GM10847 (cell line): Measurements from ENCODE around the gene TEN1.

ENCODE experiments used
- POLR2A ChIP-seq: IDR thresholded peaks from 2 replicates; pipeline ENCODE4 v1.6.1; 2011; ENCODE audit not compliant: insufficient read length; ENCODE audit errors: extremely low read depth

Gene TEN1

DNA sequence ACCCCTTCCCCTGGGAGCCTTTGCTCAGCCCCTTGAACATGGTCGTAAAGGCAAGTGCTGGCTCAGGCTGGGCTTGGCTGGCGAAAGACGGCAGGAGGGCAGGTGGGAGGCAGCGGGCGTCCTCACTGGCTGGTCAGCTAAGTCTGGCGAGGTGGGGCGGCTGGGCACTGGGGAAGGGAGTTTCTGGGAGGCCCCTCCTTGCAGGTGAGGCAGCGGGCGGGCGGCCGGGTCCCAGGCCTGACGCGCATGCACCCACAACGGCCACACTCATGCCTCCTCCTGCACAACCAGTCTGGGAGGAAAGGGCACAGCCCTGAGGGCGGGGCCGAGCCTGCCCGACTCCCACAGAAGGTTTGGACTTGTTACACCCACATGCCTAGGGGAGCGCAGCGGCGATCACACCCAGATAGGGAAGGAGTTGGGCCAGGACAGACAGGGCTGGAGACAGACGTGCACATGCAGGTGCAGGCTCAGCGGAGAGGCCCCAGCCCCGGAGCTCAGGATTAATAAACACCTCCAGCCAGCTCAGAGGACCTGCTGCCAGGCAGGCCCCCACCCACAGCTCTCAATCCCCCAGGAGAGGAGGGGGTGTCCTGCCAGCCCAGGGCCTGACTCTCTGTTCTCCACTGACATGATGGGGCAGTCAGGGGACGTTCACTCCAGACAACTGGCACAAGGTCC, 48.3 kb downstream of the TEN1 start, which contains the start of gene EVPL:
TSS of gene EVPL (minus strand) at position 148 of the 681 bp plus-strand sequence. CDS start at position 40, 108 bp downstream.
- no peak for TF ChIP-seq POLR2A

DNA sequence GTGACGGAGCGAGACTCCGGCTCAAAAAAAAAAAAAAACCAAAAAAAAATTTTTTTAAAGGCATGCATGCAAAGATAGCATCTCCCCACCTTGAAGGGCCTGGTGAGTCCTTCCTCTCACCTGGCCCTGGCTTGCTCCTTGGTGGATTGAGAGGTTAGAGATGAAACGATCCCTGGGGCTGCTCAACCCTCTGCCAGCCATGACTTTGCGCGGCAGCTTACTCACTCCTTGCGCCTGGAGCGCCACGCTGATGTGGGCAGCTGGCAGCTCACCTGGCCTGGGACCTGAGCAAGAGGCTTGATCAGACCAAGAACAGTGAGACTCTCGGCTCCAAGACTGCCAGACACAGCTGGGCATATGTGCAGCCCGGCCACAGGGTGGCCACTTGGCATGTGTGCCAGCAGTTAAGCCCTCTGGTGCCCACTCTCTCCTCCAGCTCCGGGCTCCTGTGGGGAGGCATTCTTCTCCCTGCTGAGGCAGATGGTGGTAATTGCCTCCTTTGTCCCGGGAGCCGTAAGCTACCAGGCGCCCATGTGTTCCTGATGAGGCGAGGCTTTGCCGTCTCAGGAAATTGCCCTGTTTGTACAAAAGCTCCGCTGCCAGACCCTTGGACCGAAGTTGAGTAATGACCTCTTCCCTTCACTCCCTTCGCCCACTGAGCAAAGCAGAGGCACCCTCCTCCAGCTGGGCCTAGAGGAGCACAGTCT, 53.2 kb downstream of the TEN1 start:
- TF ChIP-seq POLR2A, result no peak

DNA sequence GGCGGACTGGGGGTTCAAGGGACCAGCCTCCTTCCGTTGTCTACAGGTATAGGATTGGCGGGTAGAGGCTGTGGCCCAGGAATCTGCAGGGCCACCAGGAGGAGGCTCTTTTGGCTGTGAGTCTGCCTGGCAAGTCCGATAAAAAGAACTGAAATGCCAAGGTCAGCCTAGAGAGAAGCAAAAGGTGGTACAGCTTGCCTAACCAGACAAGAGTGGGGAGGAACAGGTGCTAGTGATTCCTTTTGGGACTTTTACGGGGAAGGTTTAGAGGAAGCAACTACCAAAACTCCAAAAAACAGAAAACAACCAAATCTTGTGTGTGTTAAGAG, 53.7 kb downstream of the TEN1 start:
- TF ChIP-seq POLR2A, result no peak

DNA sequence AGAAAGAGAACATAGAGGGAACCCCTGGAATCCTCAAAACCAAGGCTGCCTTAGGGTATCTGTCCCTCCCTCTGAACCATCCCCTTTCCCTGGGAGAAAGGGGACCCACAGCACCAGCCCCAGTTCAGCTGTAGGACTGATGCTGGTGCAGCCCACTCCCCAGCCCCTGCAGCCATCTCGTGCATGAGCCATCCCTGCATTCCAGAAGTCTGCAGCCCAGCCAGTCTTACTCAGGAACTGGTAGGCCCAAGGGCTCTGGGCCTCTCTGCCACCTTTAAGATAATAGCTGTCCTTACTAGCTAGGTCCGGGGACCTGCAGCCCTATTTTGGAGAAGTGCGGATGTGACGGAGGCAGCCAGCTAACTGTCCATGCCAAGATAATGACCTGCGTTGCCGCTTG, 54.1 kb downstream of the TEN1 start:
- TF ChIP-seq POLR2A, result no peak

DNA sequence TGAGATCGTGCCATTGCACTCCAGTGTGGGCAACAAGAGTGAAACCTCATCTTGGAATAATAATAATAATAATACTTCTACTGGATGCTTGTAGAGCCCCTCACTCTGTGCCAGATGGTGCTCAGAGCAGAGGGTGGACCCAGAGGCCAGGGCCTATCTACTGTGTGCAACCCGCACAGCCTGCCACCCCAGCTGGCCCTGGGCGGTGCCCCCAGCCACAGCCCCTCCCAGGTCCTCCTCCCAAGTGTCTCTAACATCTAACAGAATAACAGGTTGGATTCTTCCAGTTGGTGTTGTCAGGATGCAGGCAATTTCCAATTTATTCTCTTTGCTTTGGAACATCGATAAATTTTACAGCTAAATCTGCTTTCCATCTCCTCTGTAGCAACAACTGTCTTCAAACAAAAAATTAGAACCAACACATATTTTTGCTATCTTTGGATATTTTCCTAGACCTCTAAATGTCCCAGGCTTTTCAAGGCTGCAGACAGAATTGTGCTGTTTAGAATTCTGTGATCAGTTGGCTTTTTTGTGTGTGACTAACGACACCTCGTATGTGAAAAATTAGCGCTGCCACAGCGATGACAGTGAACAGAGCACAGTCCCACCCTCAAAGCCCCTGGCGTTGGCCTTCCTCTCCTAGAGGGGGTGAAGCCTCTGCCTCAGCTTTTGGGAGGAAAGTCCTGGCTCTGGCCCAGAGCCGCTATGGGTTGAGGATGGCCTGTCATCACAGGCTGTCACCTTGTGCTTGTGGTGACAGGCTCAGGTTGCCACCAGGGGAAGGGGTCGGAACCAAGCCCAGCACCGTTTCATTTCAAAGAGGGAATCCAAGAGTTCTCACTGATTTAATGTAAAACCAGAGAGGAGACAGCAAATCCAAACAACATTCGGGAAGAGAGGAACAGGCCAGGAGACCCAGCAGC, 55.6 kb downstream of the TEN1 start:
- TF ChIP-seq POLR2A, result no peak

DNA sequence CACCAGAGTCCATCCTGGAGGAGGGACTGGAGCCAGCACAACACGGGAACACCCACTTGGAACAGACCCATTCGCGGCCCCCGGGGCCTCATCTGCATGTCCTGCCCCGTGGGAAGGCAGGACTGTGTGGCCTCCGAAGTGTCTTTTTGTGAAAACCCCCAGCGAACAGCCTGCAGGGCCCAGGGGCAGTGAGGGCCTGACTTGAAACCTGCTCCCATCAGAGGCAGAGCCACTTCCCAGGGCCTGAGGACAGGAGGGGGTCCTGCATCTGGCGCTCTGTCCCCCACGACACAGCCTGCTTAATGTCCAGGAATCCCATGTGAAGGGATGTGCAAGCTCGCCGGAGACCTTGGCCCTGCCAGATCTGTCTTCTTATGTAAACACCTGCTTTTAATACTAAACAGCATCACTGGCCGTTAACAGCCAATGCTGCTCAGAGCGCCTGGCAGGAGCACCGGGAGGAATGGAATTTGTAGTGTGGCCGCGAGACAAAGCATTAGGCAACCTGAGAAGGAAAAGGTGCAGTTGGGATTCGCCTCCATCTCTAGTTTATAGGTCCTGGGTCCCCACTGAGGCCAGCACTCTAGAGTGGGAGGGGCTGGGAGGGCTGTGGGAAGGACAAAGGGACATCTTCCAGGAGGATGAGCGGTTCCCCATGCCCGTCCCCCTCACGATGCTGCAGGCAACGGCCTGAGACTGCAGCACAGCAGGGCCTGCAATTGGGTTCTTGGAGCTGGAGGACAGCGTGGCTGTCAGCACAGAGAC, 57.6 kb downstream of the TEN1 start:
- TF ChIP-seq POLR2A, result no peak

DNA sequence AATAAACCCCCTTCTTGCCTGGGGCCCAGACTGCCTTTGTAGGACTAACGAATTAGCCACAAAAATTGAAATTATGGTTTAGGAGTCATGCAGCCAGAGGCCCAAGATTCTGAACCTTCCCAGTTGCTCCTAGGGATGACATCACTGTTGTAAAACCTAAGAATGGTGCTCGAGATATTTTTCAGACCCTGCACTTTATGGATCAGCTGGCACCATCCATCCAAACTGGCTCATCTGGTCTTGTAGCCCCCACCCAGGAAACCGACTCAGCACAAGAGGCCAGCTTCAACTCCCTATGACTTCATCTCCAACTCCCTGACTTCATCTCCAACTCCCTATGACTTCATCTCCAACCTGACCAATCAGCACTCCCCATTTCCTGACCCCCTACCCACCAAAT, 59.0 kb downstream of the TEN1 start:
- TF ChIP-seq POLR2A, result no peak

DNA sequence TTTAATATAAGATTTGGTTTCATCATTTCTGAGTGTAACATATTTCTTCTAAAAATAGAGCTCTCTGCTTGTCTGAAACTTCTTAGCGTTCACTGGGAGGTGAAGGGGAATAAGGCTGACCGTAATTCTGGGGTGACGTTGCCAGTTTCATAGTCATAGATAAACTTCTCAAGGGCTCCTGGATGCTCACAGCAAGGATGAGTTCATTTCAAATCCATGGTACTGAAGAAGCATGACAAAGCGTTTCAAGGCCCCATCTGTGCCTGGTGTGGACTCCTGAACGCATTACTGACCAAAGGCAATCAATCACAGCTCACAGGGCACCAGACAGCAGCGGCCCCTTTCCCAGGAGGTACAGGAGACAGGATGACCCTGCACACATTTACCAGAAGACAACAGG, 60.1 kb downstream of the TEN1 start:
- no peak for TF ChIP-seq POLR2A

DNA sequence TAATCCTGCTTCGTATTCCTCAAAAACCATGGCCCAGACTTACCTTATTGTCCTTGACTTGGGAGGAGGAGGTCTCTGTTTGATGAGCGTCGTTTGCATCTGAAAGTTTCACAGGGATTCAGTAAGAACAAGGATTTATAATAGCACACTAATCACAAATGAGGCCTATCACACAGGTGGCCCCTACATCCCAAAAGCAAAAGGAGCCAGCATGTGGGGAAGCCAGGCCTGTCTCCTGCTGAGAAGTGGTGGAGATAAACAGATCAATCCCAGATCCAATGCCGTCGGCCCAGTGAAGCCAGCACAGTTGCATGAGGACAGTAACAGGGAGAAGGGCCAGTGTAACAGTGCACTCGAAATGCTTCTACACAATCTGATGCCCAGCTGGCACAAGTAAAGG, 61.3 kb downstream of the TEN1 start:
- no peak for TF ChIP-seq POLR2A

DNA sequence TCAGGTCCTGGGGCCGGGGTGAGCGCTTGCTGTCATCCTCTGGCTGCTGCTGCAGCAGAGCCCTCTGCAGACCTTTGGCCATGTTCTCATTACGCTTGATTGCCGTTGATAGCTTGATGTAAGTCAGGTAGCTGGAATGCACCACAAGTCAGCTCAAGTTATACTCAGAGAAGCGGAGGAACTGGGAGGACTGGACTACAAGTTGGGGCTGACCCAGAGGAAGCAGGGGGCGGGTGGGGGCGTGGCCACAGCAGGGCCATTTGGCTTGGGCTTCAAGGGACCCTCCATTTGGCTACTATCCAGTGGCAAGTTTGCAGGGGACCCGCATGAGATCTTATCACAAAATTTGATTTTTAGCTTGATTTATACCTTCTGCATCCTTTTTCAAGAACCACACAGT, 67.0 kb downstream of the TEN1 start:
- TF ChIP-seq POLR2A, result no peak

DNA sequence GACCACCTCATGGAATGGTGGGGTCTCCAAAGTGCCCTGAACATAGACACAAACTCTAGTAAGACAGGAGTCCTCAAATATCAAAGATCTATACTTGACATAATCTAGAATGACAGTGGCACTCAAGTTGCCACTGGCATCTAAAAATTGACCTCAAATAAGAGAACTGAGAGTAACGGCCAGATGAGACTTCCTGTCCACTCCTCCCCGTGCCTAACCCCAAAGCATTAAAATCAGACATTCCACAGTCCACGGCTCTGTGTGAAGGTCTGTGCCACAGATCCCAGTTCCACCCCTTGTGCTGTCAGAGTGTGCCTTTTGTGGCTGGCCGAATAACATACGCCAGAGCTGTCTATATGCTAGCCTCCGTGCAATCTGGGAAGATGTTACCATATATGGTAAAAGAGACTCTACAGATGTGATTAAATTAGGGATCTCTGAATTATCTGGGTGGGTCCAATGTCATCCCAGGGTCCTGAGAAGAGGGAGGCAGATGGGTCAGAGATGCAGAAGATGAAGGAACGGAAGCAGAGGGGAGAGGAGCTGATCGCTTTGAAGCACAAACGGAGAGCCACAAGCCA, 69.1 kb downstream of the TEN1 start:
- TF ChIP-seq POLR2A, result no peak

DNA sequence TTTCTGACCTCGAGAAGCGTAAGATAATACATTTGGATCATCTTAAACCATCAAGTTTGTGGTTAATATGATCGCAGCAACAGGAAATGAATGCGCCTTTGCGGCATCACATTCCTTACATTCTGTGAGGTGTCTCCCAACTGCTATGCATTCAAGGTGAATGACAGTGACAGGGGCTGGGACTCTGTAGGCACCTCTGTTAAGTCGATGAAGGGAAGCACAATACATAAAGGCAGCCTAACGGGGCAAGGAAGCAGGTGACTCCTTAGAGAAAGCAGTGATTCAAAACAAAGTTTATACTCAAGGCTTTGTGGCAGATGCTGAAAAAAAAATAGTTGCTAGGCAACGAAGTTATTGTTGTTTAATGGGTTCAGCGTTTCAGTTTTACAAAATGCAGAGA, 69.7 kb downstream of the TEN1 start:
- TF ChIP-seq POLR2A, result no peak

DNA sequence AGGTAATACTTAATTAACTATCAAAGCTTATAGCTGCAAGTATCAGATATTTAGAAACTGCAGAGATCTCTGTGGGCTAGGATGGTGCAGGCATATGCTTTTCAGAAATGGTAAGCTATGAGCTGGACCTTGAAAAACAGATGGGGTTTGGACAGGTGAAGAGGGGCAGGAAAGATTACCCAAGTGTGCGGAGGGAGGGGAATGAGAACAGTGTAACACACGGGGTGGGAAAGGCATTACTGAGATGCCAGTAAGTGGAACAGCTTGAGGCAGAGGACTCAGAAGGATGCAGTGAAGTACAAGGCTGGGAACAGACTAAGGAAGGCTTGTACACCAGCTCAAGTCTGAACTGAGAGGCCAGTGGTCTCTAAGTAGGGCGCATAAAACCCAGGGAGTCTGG, 70.2 kb downstream of the TEN1 start:
- no peak for TF ChIP-seq POLR2A

DNA sequence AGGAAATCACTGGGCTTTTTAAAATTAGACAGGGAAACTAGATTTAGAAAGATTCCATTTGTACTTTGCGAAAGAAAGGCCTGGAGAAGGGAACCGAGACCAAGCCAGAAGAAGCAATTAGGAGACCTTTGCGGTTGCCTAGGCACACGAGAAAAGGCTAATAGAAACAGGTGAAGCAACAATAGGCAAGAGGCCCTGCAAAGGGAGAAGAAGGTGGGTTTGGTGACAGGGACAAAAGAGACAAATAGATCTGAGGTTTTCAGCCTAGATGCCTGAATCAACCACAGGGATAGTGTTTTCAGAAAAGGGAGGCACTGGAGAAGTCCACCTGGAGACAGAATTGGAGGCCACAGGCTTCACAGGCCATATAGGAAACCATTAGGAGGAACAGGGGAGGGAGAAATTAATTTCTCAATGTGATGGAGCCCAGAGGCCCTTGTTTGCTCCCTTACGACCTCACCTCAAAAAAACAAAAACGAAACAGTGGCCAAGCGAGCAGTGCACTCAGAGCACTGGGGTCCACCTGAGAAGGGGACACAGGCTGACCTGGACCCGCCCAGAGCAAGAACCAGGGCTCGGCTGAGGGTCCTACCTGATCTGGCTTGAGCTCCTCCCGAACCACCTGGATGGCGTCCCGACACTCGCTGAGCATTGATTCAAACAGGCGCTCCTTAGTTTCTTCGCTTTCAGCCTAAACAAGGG, 70.9 kb downstream of the TEN1 start:
- no peak for TF ChIP-seq POLR2A
